ENCODE results near the gene EIPR1. TPM values are rescaled to one million over a fixed set of nuclear protein-coding genes. Genes with fewer than 3 reads are reported as not detected.

The EIPR1 gene
- total RNA-seq, 1 experiment from 2014 or later = 36.9 TPM

- BruUV-seq (replicated peaks) = no TSS peak
- no peak for TF ChIP-seq CTCF (IDR thresholded peaks at IDR 0.05; ENCODE audit: insufficient read depth in 1 of 2, low read depth in 1 of 2, low read length in 1 of 2, severe bottlenecking in 1 of 2, unreplicated experiment in 1 of 2)
- Histone ChIP-seq H3K9me3 (peaks cover 15% of the 10 kb centered on the region), H3K4me3 (ENCODE audit: low read depth, low read length) (no peak overlapping the region), H3K27me3 (replicated peaks; ENCODE audit: control insufficient read depth, insufficient read depth, low read length) (no peaks in the 10 kb centered on the region), H3K4me1 (no peaks in the 10 kb centered on the region), H3K36me3 (ENCODE audit: control insufficient read depth, insufficient read depth, low read length) (no peaks in the 10 kb centered on the region; the same call in 1 of the 2 replicates)
- H3K4me1 Mint-ChIP-seq (ENCODE audit: low read depth, unreplicated experiment) = no peaks in the 10 kb centered on the region
- DNase-seq = no peak
- CTCF ChIA-PET = no interaction called here
- no peaks in the 10 kb centered on the region for H3K27me3 Mint-ChIP-seq (ENCODE audit: insufficient read depth, unreplicated experiment)
- peaks cover 12% of the 10 kb centered on the region for H3K36me3 Mint-ChIP-seq (ENCODE audit: insufficient read depth, unreplicated experiment)
- POLR2A ChIA-PET = no interaction called here
- H3K4me3 Mint-ChIP-seq (ENCODE audit: unreplicated experiment) = no peak overlapping the region
- H3K9me3 Mint-ChIP-seq (ENCODE audit: unreplicated experiment) = peaks cover 16% of the 10 kb centered on the region
- no peak overlapping the region for H3K27ac Mint-ChIP-seq (ENCODE audit: unreplicated experiment)
- intact Hi-C loops (cut with micrococcal nuclease; ENCODE audit: unreplicated experiment) = no loop called here
Measured at GRCh38 chr2:3248754-3249475, 128.7 kb downstream of the EIPR1 start.

GRCh38 chr2:3246928-3247714 lies 130.5 kb downstream of the EIPR1 start:
- H3K4me1 Mint-ChIP-seq (ENCODE audit: low read depth, unreplicated experiment) = no peaks in the 10 kb centered on the region
- Histone ChIP-seq H3K4me3 (ENCODE audit: low read depth, low read length) (no peak overlapping the region), H3K9me3 (peaks cover 15% of the 10 kb centered on the region), H3K4me1 (no peaks in the 10 kb centered on the region), H3K27me3 (replicated peaks; ENCODE audit: control insufficient read depth, insufficient read depth, low read length) (no peaks in the 10 kb centered on the region), H3K36me3 (ENCODE audit: control insufficient read depth, insufficient read depth, low read length) (no peaks in the 10 kb centered on the region)
- H3K9me3 Mint-ChIP-seq (ENCODE audit: unreplicated experiment) = peaks cover 16% of the 10 kb centered on the region
- CTCF ChIA-PET = no interaction called here
- intact Hi-C loops (cut with micrococcal nuclease; ENCODE audit: unreplicated experiment) = no loop called here
- no peak for DNase-seq
- POLR2A ChIA-PET = no interaction called here
- no peak for TF ChIP-seq CTCF (IDR thresholded peaks at IDR 0.05; ENCODE audit: insufficient read depth in 1 of 2, low read depth in 1 of 2, low read length in 1 of 2, severe bottlenecking in 1 of 2, unreplicated experiment in 1 of 2)
- H3K4me3 Mint-ChIP-seq (ENCODE audit: unreplicated experiment) = no peak overlapping the region
- no peak overlapping the region for H3K27ac Mint-ChIP-seq (ENCODE audit: unreplicated experiment)
- no TSS peak for BruUV-seq (replicated peaks)
- H3K36me3 Mint-ChIP-seq (ENCODE audit: insufficient read depth, unreplicated experiment) = peaks cover 13% of the 10 kb centered on the region
- H3K27me3 Mint-ChIP-seq (ENCODE audit: insufficient read depth, unreplicated experiment) = no peaks in the 10 kb centered on the region

- Mint-ChIP-seq H3K4me1 (ENCODE audit: low read depth, unreplicated experiment) (no peaks in the 10 kb centered on the region), H3K36me3 (ENCODE audit: insufficient read depth, unreplicated experiment) (peaks cover 6% of the 10 kb centered on the region), H3K27ac (ENCODE audit: unreplicated experiment) (no peak overlapping the region), H3K4me3 (ENCODE audit: unreplicated experiment) (no peak overlapping the region), H3K9me3 (ENCODE audit: unreplicated experiment) (peaks cover 16% of the 10 kb centered on the region), H3K27me3 (ENCODE audit: insufficient read depth, unreplicated experiment) (no peaks in the 10 kb centered on the region)
- POLR2A ChIA-PET = no interaction called here
- H3K27me3 ChIP-seq (replicated peaks; ENCODE audit: control insufficient read depth, insufficient read depth, low read length) = no peaks in the 10 kb centered on the region
- TF ChIP-seq CTCF (IDR thresholded peaks at IDR 0.05; ENCODE audit: insufficient read depth in 1 of 2, low read depth in 1 of 2, low read length in 1 of 2, severe bottlenecking in 1 of 2, unreplicated experiment in 1 of 2) = no peak
- peaks cover 15% of the 10 kb centered on the region for H3K9me3 ChIP-seq
- intact Hi-C loops (cut with micrococcal nuclease; ENCODE audit: unreplicated experiment) = no loop called here
- no peaks in the 10 kb centered on the region for H3K36me3 ChIP-seq (ENCODE audit: control insufficient read depth, insufficient read depth, low read length)
- no peaks in the 10 kb centered on the region for H3K4me1 ChIP-seq
- BruUV-seq (replicated peaks) = no TSS peak
- no peak overlapping the region for H3K4me3 ChIP-seq (ENCODE audit: low read depth, low read length)
- DNase-seq = no peak
- CTCF ChIA-PET = no interaction called here
Measured at GRCh38 chr2:3246406-3246805, 131.2 kb downstream of the EIPR1 start.
